Common myeloid progenitor, CD34-positive (primary cell): ENCODE measurements around the gene APRT.
A peak's percentile ranks its signal among the peaks of the same experiment; 100 is the strongest.

Source experiments
- CTCF ChIA-PET: fragments of 350-600 bp; sonication (Branson Sonifier 250); formaldehyde crosslinking; loops from one replicate; lab custom pipeline; 2021; ENCODE audit warnings: antibody characterized with exemption; lab: Charles Lee
- POLR2A ChIA-PET: fragments of 350-600 bp; sonication (Branson Sonifier 250); formaldehyde crosslinking; loops from one replicate; lab custom pipeline; 2021; ENCODE audit warnings: antibody characterized with exemption; lab: Charles Lee
- DNase-seq, 3 donors: peaks; one replicate each; pipeline versions ENCODE4 v3.0.0 to v3.0.0-alpha.2; 2013
- H3K27ac ChIP-seq, 2 experiments: 1 replicate in 1 of 2; 2 replicates in 1 of 2; pipeline ENCODE4 v1.7.0; 2013; ENCODE audit warnings: inconsistent platforms in 2 of 2, low read length in 2 of 2, mild to moderate bottlenecking in 2 of 2, low read depth in 1 of 2, moderate library complexity in 1 of 2; ENCODE audit not compliant: severe bottlenecking in 2 of 2, insufficient read depth in 1 of 2, poor library complexity in 1 of 2
- H3K27me3 ChIP-seq, 5 experiments: replicated peaks in 2 of 5; 1 replicate in 3 of 5; 2 replicates in 2 of 5; pipeline versions ENCODE4 v1.6.1 to v1.7.0; 2013; ENCODE audit warnings: low read length in 4 of 5, mild to moderate bottlenecking in 2 of 5, moderate library complexity in 2 of 5, inconsistent platforms in 1 of 5; ENCODE audit not compliant: insufficient read depth in 5 of 5, control insufficient read depth in 4 of 5
- H3K36me3 ChIP-seq, 4 experiments: 1 replicate in 2 of 4; 2 replicates in 2 of 4; pipeline versions ENCODE4 v1.6.1 to v1.7.0; 2013; ENCODE audit warnings: low read length in 3 of 4, control low read depth in 1 of 4, mild to moderate bottlenecking in 1 of 4; ENCODE audit not compliant: control insufficient read depth in 4 of 4, insufficient read depth in 4 of 4
- H3K4me1 ChIP-seq, 4 experiments: 1 replicate in 3 of 4; 2 replicates in 1 of 4; pipeline versions ENCODE4 v1.6.1 to v1.7.1; 2013; ENCODE audit warnings: low read length in 3 of 4, mild to moderate bottlenecking in 3 of 4, control low read depth in 1 of 4, inconsistent platforms in 1 of 4, moderate library complexity in 1 of 4; ENCODE audit not compliant: control insufficient read depth in 4 of 4, insufficient read depth in 4 of 4; ENCODE audit errors: control extremely low read depth in 1 of 4
- H3K4me3 ChIP-seq, 7 experiments: 1 replicate in 4 of 7; 2 replicates in 3 of 7; pipeline versions ENCODE4 v1.5.1 to v1.7.0; 2013; ENCODE audit warnings: mild to moderate bottlenecking in 7 of 7, low read length in 6 of 7, moderate library complexity in 6 of 7, inconsistent platforms in 2 of 7, low read depth in 2 of 7, control low read depth in 1 of 7; ENCODE audit not compliant: insufficient read depth in 4 of 7, control insufficient read depth in 1 of 7; ENCODE audit errors: extremely low read depth in 1 of 7
- H3K9me3 ChIP-seq, 5 experiments: 1 replicate in 4 of 5; 2 replicates in 1 of 5; pipeline versions ENCODE4 v1.6.1 to v1.7.1; 2013; ENCODE audit warnings: low read length in 4 of 5, mild to moderate bottlenecking in 2 of 5, inconsistent platforms in 1 of 5, low read depth in 1 of 5, moderate library complexity in 1 of 5; ENCODE audit not compliant: control insufficient read depth in 4 of 5, insufficient read depth in 2 of 5; ENCODE audit errors: control extremely low read depth in 1 of 5
- WGBS: methylation state at CpG from one replicate; pipeline ENCODE4 v1.1.5; 2013; ENCODE audit not compliant: insufficient coverage; 5-methylcytosine and 5-hydroxymethylcytosine counted together

APRT gene

GRCh38 chr16:88784074-88784855 lies 27.5 kb downstream of the APRT start:
- ChIA-PET CTCF (interaction anchor here (0.6 to 10.2 kb wide), 9 partner anchors 14 to 426 kb away, joined by 3 to 81 read pairs (median 5); partner anchors contain the start of genes APRT and CDT1), POLR2A (interaction anchor here (0.6 to 1.9 kb wide), 5 partner anchors 9 to 122 kb away, joined by 3 to 10 read pairs (median 4); partner anchors contain the start of gene MVD)
- peak overlapping the region; percentile 65 to 88 (median 77) for H3K4me3 ChIP-seq
- under 1% methylated on average over 66 of the region's 74 CpGs for whole genome bisulfite sequencing
- peaks cover 0 to 67% (median 58%) of the 10 kb centered on the region in 4 experiments for H3K4me1 ChIP-seq
- peak overlapping the region; percentile 54 to 82 for H3K27ac ChIP-seq
- no peaks in the 10 kb centered on the region for H3K27me3 ChIP-seq
- H3K36me3 ChIP-seq, result peaks cover 0 to 12% (median 0%) of the 10 kb centered on the region in 4 experiments
- H3K9me3 ChIP-seq, result no peaks in the 10 kb centered on the region
- DNase-seq, result peak in 2 of 3 donors; percentile 55 to 63

GRCh38 chr16:88783391-88784073 lies 28.2 kb downstream of the APRT start:
- H3K9me3 ChIP-seq, result no peaks in the 10 kb centered on the region
- 3% methylated on average over 27 of the region's 27 CpGs for WGBS
- CTCF ChIA-PET, result interaction anchor here (0.6 to 10.2 kb wide), 13 partner anchors 10 to 427 kb away, joined by 3 to 81 read pairs (median 5); partner anchors contain the start of genes APRT, CDT1, GALNS and TRAPPC2L
- no peak for DNase-seq
- H3K4me3 ChIP-seq, result peak overlapping the region; percentile 65 to 88 (median 77)
- POLR2A ChIA-PET, result interaction anchor here (0.6 to 1.9 kb wide), 7 partner anchors 9 to 121 kb away, joined by 3 to 10 read pairs (median 4); partner anchors contain the start of gene MVD
- H3K36me3 ChIP-seq, result peaks cover 0 to 12% (median under 1%) of the 10 kb centered on the region in 4 experiments
- H3K4me1 ChIP-seq, result peaks cover 0 to 68% (median 64%) of the 10 kb centered on the region in 4 experiments
- H3K27me3 ChIP-seq, result no peaks in the 10 kb centered on the region
- H3K27ac ChIP-seq, result peak overlapping the region; percentile 54 to 82

- Histone ChIP-seq H3K9me3 (no peaks in the 10 kb centered on the region), H3K4me1 (peaks cover 0 to 76% (median 72%) of the 10 kb centered on the region in 4 experiments), H3K4me3 (peak overlapping the region in 6 of 7 experiments; percentile 16 to 88 (median 78)), H3K36me3 (peaks cover 0 to 15% (median under 1%) of the 10 kb centered on the region in 4 experiments), H3K27ac (peak overlapping the region; percentile 54 to 82), H3K27me3 (no peaks in the 10 kb centered on the region)
- no peak for DNase-seq
- CTCF ChIA-PET, result interaction anchor here (0.9 to 10.2 kb wide), 12 partner anchors 10 to 75 kb away, joined by 3 to 81 read pairs (median 6); partner anchors contain the start of genes CDT1, GALNS and TRAPPC2L
- 45% methylated on average over 13 of the region's 16 CpGs for WGBS
- POLR2A ChIA-PET, result interaction anchor here (0.6 to 4.2 kb wide), 12 partner anchors 8 to 918 kb away, joined by 3 to 24 read pairs (median 4); no protein-coding TSS in a partner anchor
These were observed 29.0 kb downstream of the APRT start for GRCh38 chr16:88782454-88783390.

GRCh38 chr16:88781140-88782077 lies 30.3 kb downstream of the APRT start:
- H3K27me3 ChIP-seq, result no peaks in the 10 kb centered on the region
- H3K27ac ChIP-seq, result peak overlapping the region in 1 of 2 experiments; percentile 82
- H3K4me3 ChIP-seq, result peak overlapping the region in 4 of 7 experiments; percentile 46 to 88 (median 66)
- DNase-seq, result peak in 2 of 3 donors; percentile 64 to 78
- no peaks in the 10 kb centered on the region for H3K9me3 ChIP-seq
- POLR2A ChIA-PET, result interaction anchor here (0.7 to 4.2 kb wide), 7 partner anchors 8 to 44 kb away, joined by 3 to 24 read pairs (median 4); no protein-coding TSS in a partner anchor
- CTCF ChIA-PET, result interaction anchor here (1.1 to 10.2 kb wide), 10 partner anchors 8 to 435 kb away, joined by 3 to 81 read pairs (median 11); partner anchors contain the start of genes GALNS and TRAPPC2L
- H3K36me3 ChIP-seq, result peaks cover 0 to 27% (median 5%) of the 10 kb centered on the region in 4 experiments
- peaks cover 0 to 81% (median 77%) of the 10 kb centered on the region in 4 experiments for H3K4me1 ChIP-seq
- 18% methylated on average over 24 of the region's 28 CpGs for WGBS

- ChIA-PET POLR2A (interaction anchor here (0.7 to 4.2 kb wide), 4 partner anchors 9 to 43 kb away, joined by 3 to 24 read pairs (median 10); no protein-coding TSS in a partner anchor), CTCF (interaction anchor here (0.8 to 10.2 kb wide), 11 partner anchors 7 to 436 kb away, joined by 3 to 81 read pairs (median 7); partner anchors contain the start of genes GALNS and TRAPPC2L)
- H3K36me3 ChIP-seq, result peaks cover 0 to 28% (median 5%) of the 10 kb centered on the region in 4 experiments
- H3K4me3 ChIP-seq, result peak overlapping the region in 4 of 7 experiments; percentile 42 to 88 (median 62)
- H3K9me3 ChIP-seq, result no peaks in the 10 kb centered on the region
- H3K27me3 ChIP-seq, result no peaks in the 10 kb centered on the region
- H3K27ac ChIP-seq, result peak overlapping the region; percentile 40 to 82
- WGBS, result 86% methylated on average over 10 of the region's 13 CpGs
- peaks cover 0 to 78% (median 73%) of the 10 kb centered on the region in 4 experiments for H3K4me1 ChIP-seq
- no peak for DNase-seq
These were observed 31.3 kb downstream of the APRT start for GRCh38 chr16:88780142-88781062.
